DND-41 (cell line): ENCODE measurements around the gene MSH4.

Experiments used
- EZH2 ChIP-seq: IDR thresholded peaks from 3 replicates; pipeline ENCODE4 v1.6.1; 2012; ENCODE audit warnings: borderline replicate concordance, low read depth, mild to moderate bottlenecking, moderate library complexity, low read length, inconsistent platforms; ENCODE audit not compliant: severe bottlenecking
- TF ChIP-seq, protein P1 (sequence below): IDR thresholded peaks from 2 replicates; pipeline ENCODE4 v1.5.1; 2012; ENCODE audit warnings: borderline replicate concordance, low read length, moderate library complexity, mild to moderate bottlenecking; ENCODE audit not compliant: poor library complexity, severe bottlenecking; ENCODE audit errors: extremely low read depth

DNA sequence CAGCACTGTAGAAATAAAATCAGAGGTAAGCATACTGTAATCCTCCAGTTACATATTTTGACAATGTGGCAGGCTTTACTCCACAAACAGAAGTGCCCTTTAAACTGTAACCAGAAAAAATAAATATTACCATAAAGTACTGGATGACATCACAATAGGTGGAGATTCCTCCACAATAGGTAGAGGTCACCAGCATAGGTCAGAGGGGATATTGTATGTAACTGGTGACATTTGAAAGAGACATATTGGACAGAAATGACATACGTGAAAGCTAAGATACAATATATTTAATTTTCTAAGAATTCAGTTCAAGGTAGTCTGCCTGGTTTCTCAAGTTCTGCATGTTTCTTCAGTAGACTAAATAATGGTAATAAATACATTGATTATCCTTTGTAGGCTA is 135.6 kb downstream of the MSH4 start, which contains the start of gene ASB17:
- TF ChIP-seq, protein P1, sequence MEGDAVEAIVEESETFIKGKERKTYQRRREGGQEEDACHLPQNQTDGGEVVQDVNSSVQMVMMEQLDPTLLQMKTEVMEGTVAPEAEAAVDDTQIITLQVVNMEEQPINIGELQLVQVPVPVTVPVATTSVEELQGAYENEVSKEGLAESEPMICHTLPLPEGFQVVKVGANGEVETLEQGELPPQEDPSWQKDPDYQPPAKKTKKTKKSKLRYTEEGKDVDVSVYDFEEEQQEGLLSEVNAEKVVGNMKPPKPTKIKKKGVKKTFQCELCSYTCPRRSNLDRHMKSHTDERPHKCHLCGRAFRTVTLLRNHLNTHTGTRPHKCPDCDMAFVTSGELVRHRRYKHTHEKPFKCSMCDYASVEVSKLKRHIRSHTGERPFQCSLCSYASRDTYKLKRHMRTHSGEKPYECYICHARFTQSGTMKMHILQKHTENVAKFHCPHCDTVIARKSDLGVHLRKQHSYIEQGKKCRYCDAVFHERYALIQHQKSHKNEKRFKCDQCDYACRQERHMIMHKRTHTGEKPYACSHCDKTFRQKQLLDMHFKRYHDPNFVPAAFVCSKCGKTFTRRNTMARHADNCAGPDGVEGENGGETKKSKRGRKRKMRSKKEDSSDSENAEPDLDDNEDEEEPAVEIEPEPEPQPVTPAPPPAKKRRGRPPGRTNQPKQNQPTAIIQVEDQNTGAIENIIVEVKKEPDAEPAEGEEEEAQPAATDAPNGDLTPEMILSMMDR, result no peak
- TF ChIP-seq EZH2, result no peak
